Hepatocyte (in vitro differentiated cells): ENCODE data around the gene ELAVL2. TPM values are rescaled to one million over a fixed set of nuclear protein-coding genes. Genes with fewer than 3 reads are reported as not detected.

ENCODE experiments used
- DNase-seq: peaks from one replicate; pipeline ENCODE4 v3.0.0-alpha.2; 2016; ENCODE audit warnings: low spot score
- H2AFZ ChIP-seq: fragments of 200-600 bp; sonication (generic); 2 replicates; pipeline ENCODE4 v1.6.0; 2016; ENCODE audit warnings: antibody characterized with exemption, mild to moderate bottlenecking
- H3K27ac ChIP-seq: fragments of 200-600 bp; sonication (generic); 2 replicates; pipeline ENCODE4 v1.5.1; 2016; ENCODE audit warnings: mild to moderate bottlenecking
- H3K27me3 ChIP-seq: fragments of 200-600 bp; sonication (generic); 2 replicates; pipeline ENCODE4 v1.6.1; 2016
- H3K36me3 ChIP-seq: fragments of 200-600 bp; sonication (generic); replicated peaks from 2 replicates; pipeline ENCODE4 v1.5.1; 2016; ENCODE audit warnings: low read depth; ENCODE audit not compliant: insufficient read depth
- H3K4me1 ChIP-seq: fragments of 200-600 bp; sonication (generic); 2 replicates; pipeline ENCODE4 v1.5.1; 2016; ENCODE audit warnings: mild to moderate bottlenecking, moderate library complexity; ENCODE audit not compliant: insufficient read depth
- H3K4me2 ChIP-seq: fragments of 200-600 bp; sonication (generic); 2 replicates; pipeline ENCODE4 v1.6.0; 2016
- H3K4me3 ChIP-seq: fragments of 200-600 bp; sonication (generic); 2 replicates; pipeline ENCODE4 v1.5.1; 2016; ENCODE audit warnings: mild to moderate bottlenecking
- H3K79me2 ChIP-seq: fragments of 200-600 bp; sonication (generic); 2 replicates; pipeline ENCODE4 v1.6.0; 2017; ENCODE audit warnings: mild to moderate bottlenecking
- H3K9me2 ChIP-seq: fragments of 200-600 bp; sonication (generic); replicated peaks from 2 replicates; pipeline ENCODE4 v1.6.0; 2017; ENCODE audit warnings: mild to moderate bottlenecking; ENCODE audit not compliant: insufficient read depth
- H3K9me3 ChIP-seq: fragments of 200-600 bp; sonication (generic); 2 replicates; pipeline ENCODE4 v1.5.1; 2016; ENCODE audit warnings: low read depth, mild to moderate bottlenecking
- H4K20me1 ChIP-seq: fragments of 200-600 bp; sonication (generic); 2 replicates; pipeline ENCODE4 v1.6.0; 2016; ENCODE audit warnings: mild to moderate bottlenecking; ENCODE audit not compliant: insufficient read depth, poor library complexity, severe bottlenecking
- CTCF ChIP-seq: fragments of 200-600 bp; sonication (generic); IDR thresholded peaks from 2 replicates; pipeline ENCODE4 v1.5.1; 2016; ENCODE audit warnings: antibody characterized with exemption, mild to moderate bottlenecking; ENCODE audit not compliant: poor library complexity
- EZH2 ChIP-seq: fragments of 200-600 bp; sonication (generic); IDR thresholded peaks from 2 replicates; pipeline ENCODE4 v1.6.1; 2016; ENCODE audit warnings: antibody characterized with exemption, mild to moderate bottlenecking, borderline replicate concordance
- EZH2phosphoT487 ChIP-seq: fragments of 200-600 bp; sonication (generic); IDR thresholded peaks from one replicate; pipeline ENCODE4 v1.6.1; 2018; ENCODE audit warnings: antibody characterized with exemption, mild to moderate bottlenecking, low read depth, moderate library complexity; ENCODE audit not compliant: unreplicated experiment, severe bottlenecking
- WGBS: methylation state at CpG from one replicate; pipeline ENCODE4 v1.1.6; 2016; ENCODE audit warnings: low lambda C conversion rate; ENCODE audit errors: missing lambda C conversion rate; 5-methylcytosine and 5-hydroxymethylcytosine counted together
- polyA plus RNA-seq: library from polyadenylated mRNA; unstranded; fragments of >200 nt; fragmentation: Nextera tagmentation; extraction: Ambion mirVana; gene quantifications from 2 replicates; pipeline ENCODE4 v1.2.1, GENCODE V29; 2016
- total RNA-seq: library from RNA; depleted of rRNA; stranded (reverse); fragments of >200 nt; gene quantifications from 2 replicates; pipeline ENCODE4 v1.2.3, GENCODE V29; 2014

ELAVL2 gene
- total and polyA plus RNA-seq, 2 experiments from 2014 or later: 0.93 TPM; not detected in 1

- WGBS: 1% methylated on average over 52 of the region's 97 CpGs
Observed at GRCh38 chr9:23821375-23822181, 4.5 kb downstream of the ELAVL2 start.

GRCh38 chr9:23820451-23821374 is 5.3 kb downstream of the ELAVL2 start:
- peak overlapping the region; percentile 59 for H3K4me3 ChIP-seq
- H2AFZ ChIP-seq: peak overlapping the region; percentile 55
- no peaks in the 10 kb centered on the region for H3K79me2 ChIP-seq
- peaks cover 16% of the 10 kb centered on the region for H3K4me1 ChIP-seq
- no peak overlapping the region for H3K27ac ChIP-seq
- DNase-seq: peak; percentile 28
- no peaks in the 10 kb centered on the region for H3K9me2 ChIP-seq
- peak overlapping the region; percentile 98 for H3K4me2 ChIP-seq
- H4K20me1 ChIP-seq: no peaks in the 10 kb centered on the region
- no peak for TF ChIP-seq EZH2phosphoT487
- peak; percentile 57 for TF ChIP-seq EZH2
- TF ChIP-seq CTCF: no peak
- H3K9me3 ChIP-seq: no peaks in the 10 kb centered on the region
- peaks cover 86% of the 10 kb centered on the region for H3K27me3 ChIP-seq
- H3K36me3 ChIP-seq: no peaks in the 10 kb centered on the region
- 1% methylated on average over 72 of the region's 80 CpGs for WGBS

More at GRCh38 chr9:23821375-23822181, 4.5 kb downstream of the ELAVL2 start:
- no peaks in the 10 kb centered on the region for H3K9me2 ChIP-seq
- peak; percentile 62 for TF ChIP-seq EZH2
- no peak for TF ChIP-seq CTCF
- no peak for TF ChIP-seq EZH2phosphoT487
- peak; percentile 63 for DNase-seq
- H3K36me3 ChIP-seq: no peaks in the 10 kb centered on the region
- peak overlapping the region; percentile 98 for H3K4me2 ChIP-seq
- peak overlapping the region; percentile 55 for H2AFZ ChIP-seq
- H3K4me1 ChIP-seq: peaks cover 16% of the 10 kb centered on the region
- no peaks in the 10 kb centered on the region for H3K79me2 ChIP-seq
- H3K4me3 ChIP-seq: peak overlapping the region; percentile 59
- peaks cover 82% of the 10 kb centered on the region for H3K27me3 ChIP-seq
- H3K27ac ChIP-seq: no peak overlapping the region
- H3K9me3 ChIP-seq: no peaks in the 10 kb centered on the region
- H4K20me1 ChIP-seq: no peaks in the 10 kb centered on the region

- Histone ChIP-seq H3K4me1 (peaks cover 12% of the 10 kb centered on the region), H3K79me2 (no peaks in the 10 kb centered on the region), H3K9me2 (no peaks in the 10 kb centered on the region), H3K27me3 (peaks cover 73% of the 10 kb centered on the region), H4K20me1 (no peaks in the 10 kb centered on the region), H3K4me3 (no peak overlapping the region), H3K9me3 (no peaks in the 10 kb centered on the region), H3K36me3 (no peaks in the 10 kb centered on the region), H3K27ac (no peak overlapping the region), H2AFZ (no peak overlapping the region), H3K4me2 (no peak overlapping the region)
- DNase-seq: no peak
- TF ChIP-seq CTCF (no peak), EZH2phosphoT487 (no peak), EZH2 (no peak)
Observed at GRCh38 chr9:23819403-23819802, 6.6 kb downstream of the ELAVL2 start.
